Measurements from ENCODE around the gene ACP2.

Gene ACP2

GRCh38 chr11:47268448-47269001 is 19.9 kb upstream of the ACP2 start:
- DNase-seq (ENCODE audit: low spot score): no peak

GRCh38 chr11:47267876-47268275 is 19.3 kb upstream of the ACP2 start:
- DNase-seq (ENCODE audit: low spot score): no peak

- no peak for DNase-seq (ENCODE audit: low spot score)
Measured at GRCh38 chr11:47264521-47264920, 15.9 kb upstream of the ACP2 start.

GRCh38 chr11:47264119-47264518 is 15.5 kb upstream of the ACP2 start:
- no peak for DNase-seq (ENCODE audit: low spot score)

GRCh38 chr11:47261291-47261800 is 12.7 kb upstream of the ACP2 start:
- no peak for DNase-seq (ENCODE audit: low spot score)

GRCh38 chr11:47260366-47260765 is 11.8 kb upstream of the ACP2 start:
- DNase-seq (ENCODE audit: low spot score): no peak

GRCh38 chr11:47259232-47259977 is 10.8 kb upstream of the ACP2 start:
- peak; percentile 76 for DNase-seq (ENCODE audit: low spot score)

- DNase-seq (ENCODE audit: low spot score): no peak
Measured at GRCh38 chr11:47258317-47258902, 9.8 kb upstream of the ACP2 start.

GRCh38 chr11:47257517-47258316 is 9.1 kb upstream of the ACP2 start, which contains the start of gene NR1H3:
Gene NR1H3 (plus strand): TSS chr11:47257996. CDS start chr11:47259217, 1,221 bp downstream.
- peak; percentile 86 for DNase-seq (ENCODE audit: low spot score)

- DNase-seq (ENCODE audit: low spot score): no peak
Measured at GRCh38 chr11:47257177-47257516, 8.5 kb upstream of the ACP2 start.

- DNase-seq (ENCODE audit: low spot score): no peak
Measured at GRCh38 chr11:47256374-47256773, 7.8 kb upstream of the ACP2 start.

- no peak for DNase-seq (ENCODE audit: low spot score)
Measured at GRCh38 chr11:47254386-47254785, 5.8 kb upstream of the ACP2 start.

GRCh38 chr11:47253660-47254059 is 5.0 kb upstream of the ACP2 start:
- DNase-seq (ENCODE audit: low spot score): no peak

- no peak for DNase-seq (ENCODE audit: low spot score)
Measured at GRCh38 chr11:47251751-47252150, 3.1 kb upstream of the ACP2 start.

- DNase-seq (ENCODE audit: low spot score): no peak
Measured at GRCh38 chr11:47249378-47249715, 733 bp upstream of the ACP2 start.

- no peak for DNase-seq (ENCODE audit: low spot score)
Measured at GRCh38 chr11:47248304-47248663, 330 bp downstream of the ACP2 start.

- no peak for DNase-seq (ENCODE audit: low spot score)
Measured at GRCh38 chr11:47247502-47247901, 1.1 kb downstream of the ACP2 start.

- DNase-seq (ENCODE audit: low spot score): no peak
Measured at GRCh38 chr11:47245611-47246357, 2.8 kb downstream of the ACP2 start.

GRCh38 chr11:47244448-47245350 is 3.9 kb downstream of the ACP2 start:
- DNase-seq (ENCODE audit: low spot score): no peak

GRCh38 chr11:47243454-47243853 is 5.2 kb downstream of the ACP2 start:
- DNase-seq (ENCODE audit: low spot score): no peak

- DNase-seq (ENCODE audit: low spot score): no peak
Measured at GRCh38 chr11:47242596-47243192, 5.9 kb downstream of the ACP2 start.

Data from ecto neural progenitor cell (in vitro differentiated cells).